ENCODE results near the gene SFTPA2. TPM values are rescaled to one million over a fixed set of nuclear protein-coding genes. Genes with fewer than 3 reads are reported as not detected.
"Not testable (repeated sequence)": the region's sequence is repeated elsewhere in the genome, so short reads cannot be mapped to it uniquely, and the experiment has no call there.

Gene SFTPA2
- total RNA-seq, 1 donor from 2014 or later = 0.39 TPM

DNA sequence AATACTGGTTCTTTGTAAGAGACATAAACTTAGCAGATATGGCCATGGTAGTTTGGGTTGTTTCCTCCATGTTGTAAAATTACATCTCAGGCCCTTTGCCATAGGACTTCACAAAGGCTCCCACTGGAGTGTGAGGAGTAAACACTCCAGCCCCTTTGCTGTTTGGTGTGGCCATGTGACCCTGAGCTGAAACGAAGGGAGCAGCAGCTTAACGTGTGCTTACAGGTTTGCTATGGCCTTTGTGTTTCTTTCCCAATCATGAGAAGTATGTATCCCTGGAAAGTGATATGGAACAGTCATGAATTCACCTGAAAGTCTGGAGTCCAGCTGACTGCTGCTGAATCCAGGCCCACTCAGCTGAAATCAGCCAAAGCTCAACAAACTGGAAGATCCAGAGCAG lies 26.7 kb upstream of the SFTPA2 start:
- no peak overlapping the region for H3K27ac Mint-ChIP-seq (ENCODE audit: unreplicated experiment)
- H3K4me1 Mint-ChIP-seq (ENCODE audit: low read depth, unreplicated experiment) = peaks cover 5% of the 10 kb centered on the region
- H3K9me3 Mint-ChIP-seq (ENCODE audit: unreplicated experiment) = no peaks in the 10 kb centered on the region
- H3K27me3 Mint-ChIP-seq (ENCODE audit: unreplicated experiment) = no peaks in the 10 kb centered on the region
- no peak for DNase-seq
- TF ChIP-seq, protein P1, sequence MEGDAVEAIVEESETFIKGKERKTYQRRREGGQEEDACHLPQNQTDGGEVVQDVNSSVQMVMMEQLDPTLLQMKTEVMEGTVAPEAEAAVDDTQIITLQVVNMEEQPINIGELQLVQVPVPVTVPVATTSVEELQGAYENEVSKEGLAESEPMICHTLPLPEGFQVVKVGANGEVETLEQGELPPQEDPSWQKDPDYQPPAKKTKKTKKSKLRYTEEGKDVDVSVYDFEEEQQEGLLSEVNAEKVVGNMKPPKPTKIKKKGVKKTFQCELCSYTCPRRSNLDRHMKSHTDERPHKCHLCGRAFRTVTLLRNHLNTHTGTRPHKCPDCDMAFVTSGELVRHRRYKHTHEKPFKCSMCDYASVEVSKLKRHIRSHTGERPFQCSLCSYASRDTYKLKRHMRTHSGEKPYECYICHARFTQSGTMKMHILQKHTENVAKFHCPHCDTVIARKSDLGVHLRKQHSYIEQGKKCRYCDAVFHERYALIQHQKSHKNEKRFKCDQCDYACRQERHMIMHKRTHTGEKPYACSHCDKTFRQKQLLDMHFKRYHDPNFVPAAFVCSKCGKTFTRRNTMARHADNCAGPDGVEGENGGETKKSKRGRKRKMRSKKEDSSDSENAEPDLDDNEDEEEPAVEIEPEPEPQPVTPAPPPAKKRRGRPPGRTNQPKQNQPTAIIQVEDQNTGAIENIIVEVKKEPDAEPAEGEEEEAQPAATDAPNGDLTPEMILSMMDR (IDR thresholded peaks at IDR 0.05; ENCODE audit: partially characterized antibody, unreplicated experiment) = no peak
- H3K4me3 Mint-ChIP-seq (ENCODE audit: unreplicated experiment) = no peak overlapping the region
- no peaks in the 10 kb centered on the region for H3K36me3 Mint-ChIP-seq (ENCODE audit: unreplicated experiment)

DNA sequence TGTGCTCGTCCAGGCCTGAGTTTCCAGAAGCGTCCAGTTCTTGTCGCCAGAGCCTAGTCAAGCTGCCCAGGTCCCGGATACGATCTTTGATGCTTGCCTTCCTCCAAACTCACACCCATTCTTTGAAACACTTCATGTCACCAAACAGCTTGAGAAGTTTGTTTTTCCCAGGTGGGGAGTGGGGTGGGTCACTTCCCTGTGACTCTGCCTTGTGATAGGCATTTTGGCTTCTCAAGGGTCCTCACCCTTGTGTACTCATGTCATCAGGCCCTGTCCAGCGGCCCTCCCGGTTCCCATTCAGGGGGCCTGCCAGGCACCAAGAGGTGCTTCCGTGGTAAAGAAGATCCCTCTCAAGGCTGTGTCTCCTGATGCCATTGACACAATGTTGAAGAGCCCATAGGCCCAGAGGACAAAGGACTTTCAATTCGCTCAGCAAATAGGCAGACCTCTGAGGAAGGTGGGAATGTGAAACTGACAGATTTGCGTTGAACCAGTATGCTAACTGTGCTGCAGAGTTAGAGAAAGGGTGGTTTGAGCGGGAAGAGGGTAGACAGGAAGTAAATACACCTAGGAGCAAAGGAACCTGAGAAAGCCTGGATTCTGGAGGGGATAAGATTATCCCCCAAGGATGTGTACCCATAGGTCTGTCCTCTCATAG lies 25.8 kb upstream of the SFTPA2 start:
- no peak overlapping the region for H3K27ac Mint-ChIP-seq (ENCODE audit: unreplicated experiment)
- peaks cover 5% of the 10 kb centered on the region for H3K4me1 Mint-ChIP-seq (ENCODE audit: low read depth, unreplicated experiment)
- TF ChIP-seq, protein P1 (IDR thresholded peaks at IDR 0.05; ENCODE audit: partially characterized antibody, unreplicated experiment) = no peak
- H3K4me3 Mint-ChIP-seq (ENCODE audit: unreplicated experiment) = no peak overlapping the region
- peaks cover 1% of the 10 kb centered on the region for H3K27me3 Mint-ChIP-seq (ENCODE audit: unreplicated experiment)
- H3K36me3 Mint-ChIP-seq (ENCODE audit: unreplicated experiment) = no peaks in the 10 kb centered on the region
- no peak for DNase-seq
- H3K9me3 Mint-ChIP-seq (ENCODE audit: unreplicated experiment) = no peaks in the 10 kb centered on the region

DNA sequence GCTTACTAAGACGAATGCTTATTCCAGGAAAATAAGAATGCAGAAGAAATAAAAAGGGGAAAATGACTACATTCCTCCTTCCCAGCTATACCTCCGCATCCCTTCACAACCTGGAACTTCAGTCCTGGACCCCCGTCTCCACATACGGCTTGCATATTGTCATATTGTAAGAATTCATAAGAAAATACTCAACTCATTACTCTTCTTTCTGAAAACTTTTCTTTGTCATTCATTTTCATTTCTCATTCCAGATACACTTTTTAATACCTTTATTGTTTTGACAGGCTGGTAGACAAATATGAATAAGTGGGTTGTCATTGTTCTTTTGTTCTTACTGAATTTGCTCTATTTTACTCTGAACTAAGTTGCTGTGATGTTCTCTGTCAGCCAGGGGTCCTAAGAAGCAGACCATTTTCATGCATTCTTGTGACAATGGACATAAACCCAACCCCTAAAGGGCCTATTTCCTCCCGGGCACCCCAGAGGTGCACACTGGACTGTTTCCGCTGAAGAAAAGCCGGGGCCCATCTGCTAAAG lies 23.3 kb upstream of the SFTPA2 start:
- Mint-ChIP-seq H3K4me3 (ENCODE audit: unreplicated experiment) (no peak overlapping the region), H3K36me3 (ENCODE audit: unreplicated experiment) (peaks cover 6% of the 10 kb centered on the region), H3K9me3 (ENCODE audit: unreplicated experiment) (peaks cover 2% of the 10 kb centered on the region), H3K4me1 (ENCODE audit: low read depth, unreplicated experiment) (peaks cover 5% of the 10 kb centered on the region), H3K27me3 (ENCODE audit: unreplicated experiment) (peaks cover 3% of the 10 kb centered on the region), H3K27ac (ENCODE audit: unreplicated experiment) (no peak overlapping the region)
- TF ChIP-seq, protein P1 (IDR thresholded peaks at IDR 0.05; ENCODE audit: partially characterized antibody, unreplicated experiment) = no peak
- DNase-seq = no peak

- H3K27me3 Mint-ChIP-seq (ENCODE audit: unreplicated experiment); H3K4me1 Mint-ChIP-seq (ENCODE audit: low read depth, unreplicated experiment); H3K4me3 Mint-ChIP-seq (ENCODE audit: unreplicated experiment); H3K36me3 Mint-ChIP-seq (ENCODE audit: unreplicated experiment); DNase-seq; H3K27ac Mint-ChIP-seq (ENCODE audit: unreplicated experiment); H3K9me3 Mint-ChIP-seq (ENCODE audit: unreplicated experiment): not testable (repeated sequence)
These were observed 22.7 kb upstream of the SFTPA2 start for GRCh38 chr10:79582954-79583353.

GRCh38 chr10:79582096-79582495 lies 21.9 kb upstream of the SFTPA2 start:
- peaks cover 2% of the 10 kb centered on the region for H3K9me3 Mint-ChIP-seq (ENCODE audit: unreplicated experiment)
- H3K36me3 Mint-ChIP-seq (ENCODE audit: unreplicated experiment) = peaks cover 6% of the 10 kb centered on the region
- TF ChIP-seq, protein P1 (IDR thresholded peaks at IDR 0.05; ENCODE audit: partially characterized antibody, unreplicated experiment) = no peak
- peaks cover 5% of the 10 kb centered on the region for H3K4me1 Mint-ChIP-seq (ENCODE audit: low read depth, unreplicated experiment)
- H3K4me3 Mint-ChIP-seq (ENCODE audit: unreplicated experiment) = no peak overlapping the region
- H3K27me3 Mint-ChIP-seq (ENCODE audit: unreplicated experiment) = peaks cover 3% of the 10 kb centered on the region
- no peak for DNase-seq
- H3K27ac Mint-ChIP-seq (ENCODE audit: unreplicated experiment) = no peak overlapping the region
